Erythroblast (primary cell): ENCODE data around the gene TNFRSF9.

Source experiments
- GATA1 ChIP-seq: IDR thresholded peaks from 2 replicates; pipeline ENCODE4 v1.6.1; 2011; ENCODE audit warnings: low read depth, mild to moderate bottlenecking, control low read depth, low read length, moderate library complexity
- POLR2A ChIP-seq: IDR thresholded peaks from 2 replicates; pipeline ENCODE4 v1.6.1; 2011; ENCODE audit warnings: mild to moderate bottlenecking, low read length

DNA sequence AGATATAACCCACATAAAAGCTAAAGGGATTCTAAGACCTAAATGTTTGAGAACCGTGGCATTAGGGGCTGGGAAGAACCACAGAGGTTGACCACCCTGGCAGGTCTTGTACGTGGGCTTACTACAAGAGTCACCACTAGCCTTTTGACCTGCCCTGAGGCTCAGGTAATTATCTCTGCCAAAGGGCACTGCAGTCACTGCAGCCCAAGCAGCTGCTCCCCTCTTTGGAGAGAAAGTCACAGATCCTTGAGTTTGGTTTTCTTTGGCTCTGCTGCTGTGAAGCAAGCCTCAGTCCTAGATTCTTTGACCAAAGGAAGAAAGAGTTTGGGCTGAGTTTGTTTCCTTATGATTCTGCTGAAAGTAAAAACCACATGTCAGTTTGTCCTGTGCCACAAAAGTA, 32.4 kb upstream of the TNFRSF9 start:
- TF ChIP-seq POLR2A, result no peak
- TF ChIP-seq GATA1, result no peak
